GM19328 (cell line): ENCODE results near the gene ATMIN.

Experiments used
- ATAC-seq: cut with Tn5 transposase; IDR thresholded peaks from one replicate; pipeline ENCODE4 v1.9.1; 2021; ENCODE audit warnings: mild to moderate bottlenecking, moderate library complexity; ENCODE audit not compliant: unreplicated experiment

The ATMIN gene

DNA sequence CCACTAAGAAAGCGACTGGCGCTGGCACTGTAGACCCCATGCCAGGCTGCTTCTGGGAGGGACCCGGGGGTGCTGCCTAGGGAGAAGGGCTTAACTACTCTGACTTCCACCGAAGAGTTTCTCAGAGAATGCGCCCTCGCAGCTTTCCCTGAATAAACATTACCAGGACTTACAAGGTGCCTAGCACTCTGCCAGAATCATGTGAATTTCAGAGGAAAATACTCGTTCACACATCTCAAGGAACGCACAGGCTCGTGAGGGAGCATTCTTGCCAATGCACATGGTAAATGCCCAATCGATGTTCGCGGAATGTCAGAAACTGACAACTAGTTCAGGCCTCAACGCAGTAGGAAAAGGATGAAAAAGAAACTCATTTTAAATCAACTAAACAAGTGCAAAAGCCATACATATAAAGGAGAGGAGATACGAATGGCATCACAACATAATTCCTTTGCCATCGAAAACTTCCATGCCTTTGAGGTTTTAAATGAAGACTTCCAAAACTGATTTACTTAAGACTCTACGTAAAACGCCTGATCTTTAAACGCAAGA, 30.0 kb upstream of the ATMIN start:
- ATAC-seq, result no peak

DNA sequence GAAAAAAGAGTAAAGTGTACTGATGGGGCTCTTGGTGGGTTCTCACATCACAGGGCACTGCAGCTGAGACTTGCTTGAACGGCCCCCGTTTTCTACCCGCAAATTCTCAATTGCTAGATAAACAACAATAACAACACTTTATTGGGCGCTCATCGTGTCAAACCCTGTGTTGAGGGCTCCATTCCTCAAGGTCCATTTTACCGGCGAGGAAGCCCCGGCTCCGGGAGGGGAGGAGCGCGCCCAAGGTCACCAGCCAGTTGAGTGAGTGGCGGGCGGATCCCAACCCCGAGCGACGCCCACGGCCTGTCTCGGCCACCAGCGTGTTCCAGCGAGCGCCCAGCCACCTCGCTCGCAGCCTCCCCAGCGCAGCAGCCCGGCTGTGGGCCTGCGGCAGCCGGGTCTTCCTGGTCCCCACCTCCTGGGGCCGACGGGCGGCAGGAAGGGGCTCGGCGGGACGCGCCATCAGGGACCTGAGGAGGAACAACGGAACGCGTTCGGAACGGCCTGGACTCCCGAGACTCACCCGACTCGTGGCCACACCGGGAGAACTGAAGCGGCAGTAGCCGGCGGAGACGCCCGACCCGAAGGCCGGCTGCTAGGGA, 29.3 kb upstream of the ATMIN start:
- peak; percentile 19 for ATAC-seq

DNA sequence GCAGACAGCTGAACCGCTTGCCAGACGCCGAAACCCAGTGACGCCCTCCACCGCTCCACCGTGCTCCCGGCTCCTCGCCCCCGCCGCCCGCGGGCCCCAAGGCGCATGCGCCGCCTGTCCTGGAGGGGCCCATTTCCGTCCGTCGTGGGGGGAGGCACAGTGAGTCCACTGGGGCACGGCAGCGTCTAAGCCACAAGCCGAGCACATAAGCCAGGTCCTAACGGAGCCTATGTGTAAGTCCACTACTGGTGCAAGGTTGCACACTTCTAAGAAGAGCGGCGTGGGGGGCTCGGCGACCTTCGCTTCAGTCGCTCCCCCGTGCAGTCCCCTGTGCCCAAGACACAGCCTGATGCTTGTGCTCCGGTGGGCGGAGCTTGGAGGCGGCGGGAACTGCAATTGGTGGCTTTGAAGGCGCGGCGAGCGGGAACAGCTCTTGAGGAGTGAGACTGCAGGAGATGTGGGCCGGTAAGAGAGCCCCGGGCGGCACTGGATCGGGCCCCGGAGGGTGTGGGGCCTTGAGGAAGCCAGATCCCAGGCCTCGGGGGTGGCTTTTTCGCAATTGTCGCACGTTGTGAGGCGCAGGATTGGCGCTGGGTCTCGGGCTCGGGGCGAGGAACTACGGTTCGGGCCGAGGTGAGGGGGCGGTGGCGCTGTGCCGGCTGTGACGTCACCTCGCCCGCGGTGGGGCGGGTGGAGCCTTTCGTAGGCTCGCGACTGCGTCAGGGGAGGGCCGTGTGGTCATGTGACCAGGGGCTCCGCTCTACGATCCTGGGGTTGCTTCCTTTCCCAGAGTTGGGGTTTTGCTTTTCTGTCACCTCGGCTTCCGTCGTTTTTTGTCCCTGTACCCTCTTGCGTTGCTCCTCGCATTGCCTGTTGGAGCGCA, 28.6 kb upstream of the ATMIN start, which contains the start of the genes CENPN and CMC2:
Gene CENPN (plus strand): TSS at position 402 of the 883 bp plus-strand sequence. CDS start 4,726 bp downstream, outside the sequence.
Gene CMC2 (minus strand): TSS at position 73 of the 883 bp plus-strand sequence. CDS start 9,491 bp downstream, outside the sequence.
- peak; percentile 79 for ATAC-seq

GRCh38 chr16:81008505-81008789, 27.2 kb upstream of the ATMIN start:
- ATAC-seq, result no peak

GRCh38 chr16:81012974-81013373, 22.7 kb upstream of the ATMIN start:
- no peak for ATAC-seq

DNA sequence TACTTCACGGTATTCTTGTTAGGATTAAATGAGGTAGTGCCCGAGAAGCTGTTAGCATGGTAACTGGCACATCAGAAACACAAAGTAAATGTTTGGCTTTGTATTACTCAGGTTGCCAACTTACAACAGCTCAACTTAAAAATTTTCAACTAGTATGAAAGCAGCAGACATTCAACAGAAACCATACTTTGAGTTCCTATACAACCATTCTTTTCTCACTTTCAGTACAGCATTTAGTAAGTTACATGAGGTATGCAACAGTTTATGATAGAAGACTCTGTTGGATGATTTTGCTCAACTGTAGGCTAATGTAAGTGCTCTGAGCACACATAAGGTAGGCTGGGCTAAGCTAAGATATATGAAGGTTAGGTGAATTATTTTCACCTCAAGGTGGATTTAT, 21.0 kb upstream of the ATMIN start:
- ATAC-seq, result no peak

GRCh38 chr16:81018496-81018895, 17.1 kb upstream of the ATMIN start:
- ATAC-seq, result no peak

DNA sequence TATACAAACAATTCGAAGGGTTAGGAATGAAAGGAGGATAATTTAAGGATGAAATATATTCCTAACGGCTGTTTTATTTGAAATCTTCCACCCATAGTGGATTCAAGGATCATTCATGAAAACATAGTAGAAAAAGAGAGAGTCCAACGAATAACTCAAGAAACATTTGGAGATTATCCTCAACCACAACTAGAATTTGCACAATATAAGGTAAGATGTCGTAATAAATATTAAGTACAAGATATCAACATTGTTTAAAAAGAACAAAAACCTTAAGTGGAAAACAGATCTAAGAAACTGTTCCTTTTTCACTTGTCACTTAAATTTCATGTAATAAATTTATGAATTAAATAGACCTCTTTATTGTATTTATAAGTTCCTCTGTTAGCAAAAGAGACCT, 9.2 kb upstream of the ATMIN start:
- ATAC-seq, result no peak

GRCh38 chr16:81029930-81030604, 5.6 kb upstream of the ATMIN start:
- no peak for ATAC-seq

DNA sequence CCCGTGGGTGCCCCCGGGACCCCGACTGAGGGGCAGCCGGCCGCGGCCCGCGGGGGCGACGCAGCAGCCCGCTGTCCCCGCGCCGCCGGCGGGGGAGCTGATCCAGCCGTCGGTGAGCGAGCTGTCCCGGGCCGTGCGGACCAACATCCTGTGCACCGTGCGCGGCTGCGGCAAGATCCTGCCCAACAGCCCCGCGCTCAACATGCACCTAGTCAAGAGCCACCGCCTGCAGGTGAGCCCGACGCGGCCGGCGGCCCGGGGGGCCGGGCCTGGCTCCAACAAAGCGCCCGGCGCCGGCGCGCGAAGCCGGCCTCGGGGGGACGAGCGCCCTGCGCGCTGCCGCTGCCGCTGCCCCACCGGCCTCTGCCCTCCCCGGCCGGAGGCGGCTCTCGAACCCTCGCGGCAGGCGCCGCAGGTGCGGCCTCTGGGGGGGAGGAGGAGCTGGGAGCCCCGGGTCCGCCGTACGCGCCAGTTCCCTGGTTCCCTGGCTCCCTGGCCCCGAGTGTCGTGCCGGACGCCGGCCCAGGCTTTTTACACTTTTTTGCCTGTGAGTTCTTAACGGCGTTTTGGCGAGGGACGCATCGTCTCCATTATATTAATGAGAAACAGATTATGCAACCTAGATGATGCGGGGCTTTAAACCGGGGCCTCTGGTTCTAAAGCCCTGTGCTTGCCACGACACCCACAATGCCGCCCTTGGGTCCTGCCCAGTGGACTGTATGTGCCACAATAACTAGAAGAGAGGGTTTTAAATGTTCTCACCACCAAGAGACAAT, 521 bp downstream of the ATMIN start:
- ATAC-seq, result peak; percentile 59

- ATAC-seq, result no peak
Measured at GRCh38 chr16:81036751-81037350, 1.2 kb downstream of the ATMIN start.

DNA sequence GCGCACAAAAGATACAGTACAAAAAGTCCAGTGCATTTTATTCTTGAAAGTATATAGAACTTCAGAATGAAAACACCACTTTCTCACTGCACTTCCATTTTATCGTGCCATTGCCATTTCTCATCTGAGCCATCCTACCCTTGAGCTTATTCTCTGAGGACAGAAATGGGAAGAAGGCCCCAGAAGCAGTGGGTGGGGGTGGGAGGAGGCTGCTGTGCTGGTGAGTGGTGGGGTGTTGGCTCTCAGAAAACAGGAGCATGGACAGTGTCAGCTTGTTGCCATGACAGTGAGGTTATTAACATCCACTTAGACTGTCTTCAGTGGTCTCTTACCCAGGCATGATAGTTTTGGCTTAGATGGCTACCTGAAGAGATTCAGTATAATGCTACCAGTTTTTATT, 4.5 kb downstream of the ATMIN start:
- no peak for ATAC-seq

DNA sequence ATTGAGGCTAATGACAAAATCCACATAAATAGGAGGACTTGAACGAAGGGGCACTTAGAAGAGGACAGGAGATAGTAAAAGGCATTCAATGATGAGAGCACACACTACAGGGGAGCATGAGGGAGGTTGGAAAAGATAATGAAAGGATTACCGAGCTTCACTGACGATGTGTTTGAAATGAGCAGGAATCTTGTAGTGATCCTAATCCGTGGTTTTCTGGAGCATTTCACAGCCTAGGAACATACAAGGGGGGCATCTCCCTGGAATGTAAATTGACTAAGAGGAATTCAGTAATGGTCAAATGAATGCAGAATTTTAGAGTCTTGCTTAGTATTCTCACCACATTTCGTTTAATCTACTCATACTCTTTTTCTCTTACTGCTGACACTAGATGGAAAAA, 5.2 kb downstream of the ATMIN start:
- no peak for ATAC-seq

GRCh38 chr16:81041696-81042095, 6.1 kb downstream of the ATMIN start:
- no peak for ATAC-seq

DNA sequence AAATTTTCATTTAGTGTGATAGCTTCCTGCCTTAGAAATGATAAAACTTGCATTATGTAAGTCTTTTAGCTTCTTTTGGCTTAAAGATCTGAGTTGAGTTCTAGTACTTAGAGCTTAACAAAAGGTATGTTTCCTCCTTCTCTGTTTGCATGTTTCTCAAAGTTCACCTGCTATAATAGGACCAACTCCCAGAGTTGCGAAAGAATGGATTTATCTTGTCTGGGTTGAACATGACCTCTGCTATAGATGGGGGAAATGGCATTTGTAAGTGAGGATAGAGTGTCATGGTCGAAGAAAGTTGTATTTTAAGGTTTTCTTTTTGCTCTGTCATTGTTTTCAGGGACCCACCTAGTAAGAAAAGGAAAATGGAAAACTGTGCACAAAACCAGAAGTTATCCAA, 7.2 kb downstream of the ATMIN start:
- no peak for ATAC-seq

GRCh38 chr16:81053761-81054160, 18.1 kb downstream of the ATMIN start:
- ATAC-seq, result no peak

GRCh38 chr16:81060576-81061306, 25.1 kb downstream of the ATMIN start:
- no peak for ATAC-seq

DNA sequence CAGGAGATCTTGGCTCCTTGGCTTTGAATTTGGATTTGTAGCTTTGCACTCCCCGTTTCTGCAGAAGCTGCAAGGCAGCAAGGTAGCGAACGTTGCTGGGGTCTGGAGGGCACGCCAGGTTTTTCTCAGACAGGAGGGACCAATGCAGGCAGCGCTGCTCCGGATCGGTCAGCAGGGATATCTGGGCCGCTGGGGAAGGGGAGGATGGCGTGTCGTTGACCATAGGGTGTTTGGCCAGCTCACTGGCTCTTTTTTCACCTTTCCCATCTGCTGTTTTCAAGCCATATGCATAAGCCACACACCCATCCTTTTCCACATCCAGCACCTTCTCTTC, 25.6 kb downstream of the ATMIN start:
- ATAC-seq, result no peak

DNA sequence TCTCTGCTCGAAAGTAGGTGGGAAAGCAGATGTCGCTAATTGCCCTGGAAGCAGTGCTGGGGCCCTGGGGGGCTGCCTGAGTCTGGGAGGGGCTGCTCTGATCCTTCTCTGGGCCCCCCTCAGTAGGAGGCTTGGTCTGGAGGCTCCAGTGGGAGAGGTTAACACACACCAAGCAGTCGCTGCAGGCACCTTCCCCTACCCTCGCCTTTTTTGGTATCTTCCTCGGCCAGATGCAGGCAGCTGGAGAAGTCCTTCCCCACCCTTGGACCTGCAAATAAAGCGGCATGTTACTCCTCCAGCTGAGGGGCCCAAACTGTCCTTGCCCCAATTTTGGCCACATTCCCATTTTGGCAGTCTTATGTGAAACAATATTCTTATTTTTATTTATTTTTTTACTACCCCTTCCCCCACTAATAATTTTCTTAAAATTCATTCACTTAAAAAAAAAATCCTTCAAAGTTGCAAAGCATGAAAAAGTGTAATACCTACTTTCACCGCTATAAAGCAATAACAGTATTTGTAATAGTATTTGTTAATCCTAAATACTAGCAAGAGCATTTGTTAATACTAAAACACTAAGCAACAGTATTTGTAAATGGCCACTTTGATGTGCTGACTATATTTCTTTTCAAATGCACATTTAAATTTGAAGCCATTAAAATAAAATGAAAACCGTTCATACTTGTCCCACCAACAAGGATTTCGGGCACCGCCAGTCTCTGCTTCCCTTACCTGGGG, 26.4 kb downstream of the ATMIN start:
- no peak for ATAC-seq
